ENCODE results near the gene MRPS23.

Gene MRPS23

GRCh38 chr17:57801044-57801711 lies 48.7 kb downstream of the MRPS23 start:
- TF ChIP-seq, protein P1, sequence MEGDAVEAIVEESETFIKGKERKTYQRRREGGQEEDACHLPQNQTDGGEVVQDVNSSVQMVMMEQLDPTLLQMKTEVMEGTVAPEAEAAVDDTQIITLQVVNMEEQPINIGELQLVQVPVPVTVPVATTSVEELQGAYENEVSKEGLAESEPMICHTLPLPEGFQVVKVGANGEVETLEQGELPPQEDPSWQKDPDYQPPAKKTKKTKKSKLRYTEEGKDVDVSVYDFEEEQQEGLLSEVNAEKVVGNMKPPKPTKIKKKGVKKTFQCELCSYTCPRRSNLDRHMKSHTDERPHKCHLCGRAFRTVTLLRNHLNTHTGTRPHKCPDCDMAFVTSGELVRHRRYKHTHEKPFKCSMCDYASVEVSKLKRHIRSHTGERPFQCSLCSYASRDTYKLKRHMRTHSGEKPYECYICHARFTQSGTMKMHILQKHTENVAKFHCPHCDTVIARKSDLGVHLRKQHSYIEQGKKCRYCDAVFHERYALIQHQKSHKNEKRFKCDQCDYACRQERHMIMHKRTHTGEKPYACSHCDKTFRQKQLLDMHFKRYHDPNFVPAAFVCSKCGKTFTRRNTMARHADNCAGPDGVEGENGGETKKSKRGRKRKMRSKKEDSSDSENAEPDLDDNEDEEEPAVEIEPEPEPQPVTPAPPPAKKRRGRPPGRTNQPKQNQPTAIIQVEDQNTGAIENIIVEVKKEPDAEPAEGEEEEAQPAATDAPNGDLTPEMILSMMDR (IDR thresholded peaks at IDR 0.05; ENCODE audit: insufficient read depth, low read depth, low read length, missing control alignments), result no peak
- H3K4me3 ChIP-seq (ENCODE audit: low read depth, low read length), result no peak overlapping the region
- DNase-seq (ENCODE audit: low read depth), result no peak

- TF ChIP-seq, protein P1 (IDR thresholded peaks at IDR 0.05; ENCODE audit: insufficient read depth, low read depth, low read length, missing control alignments), result no peak
- no peak overlapping the region for H3K4me3 ChIP-seq (ENCODE audit: low read depth, low read length)
- no peak for DNase-seq (ENCODE audit: low read depth)
These were observed 55.0 kb downstream of the MRPS23 start for GRCh38 chr17:57794841-57795240.

GRCh38 chr17:57788725-57789124 lies 61.1 kb downstream of the MRPS23 start:
- DNase-seq (ENCODE audit: low read depth), result no peak
- TF ChIP-seq, protein P1 (IDR thresholded peaks at IDR 0.05; ENCODE audit: insufficient read depth, low read depth, low read length, missing control alignments), result no peak
- H3K4me3 ChIP-seq (ENCODE audit: low read depth, low read length), result no peak overlapping the region

DNA sequence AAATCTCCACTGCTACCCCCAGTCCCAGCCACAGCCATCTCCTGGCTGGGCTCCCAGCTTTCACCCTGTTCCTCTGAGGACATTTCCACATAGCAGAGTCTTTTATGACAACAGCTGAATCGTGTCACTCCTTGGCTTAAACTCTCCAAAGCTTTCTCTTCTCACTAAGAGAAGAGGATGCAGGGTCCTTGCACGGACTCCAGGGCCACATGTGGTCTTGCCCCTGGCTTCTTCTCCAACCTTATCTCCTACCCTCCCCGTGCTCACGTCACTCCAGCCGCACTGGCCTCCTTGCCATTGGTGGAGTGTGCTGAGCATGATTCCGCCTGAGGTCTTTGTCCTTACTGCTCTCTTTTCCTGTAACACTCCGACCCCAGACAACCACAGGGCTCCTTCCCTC lies 64.8 kb downstream of the MRPS23 start:
- no peak overlapping the region for H3K4me3 ChIP-seq (ENCODE audit: low read depth, low read length)
- DNase-seq (ENCODE audit: low read depth), result no peak
- TF ChIP-seq, protein P1 (IDR thresholded peaks at IDR 0.05; ENCODE audit: insufficient read depth, low read depth, low read length, missing control alignments), result no peak

All from GM12865 (cell line).